Fibroblast of the aortic adventitia (primary cell): Measurements from ENCODE around the gene PNPLA3. TPM values are rescaled to one million over a fixed set of nuclear protein-coding genes. Genes with fewer than 3 reads are reported as not detected.

Experiments used
- DNase-seq: peaks from one replicate; pipeline ENCODE4 v3.0.0-alpha.2; 2010; ENCODE audit warnings: low read depth
- H3K4me3 ChIP-seq: 2 replicates; pipeline ENCODE4 v1.5.1; 2011; ENCODE audit warnings: low read depth, mild to moderate bottlenecking, control low read depth, low read length, moderate library complexity
- total RNA-seq: library from RNA; depleted of rRNA; stranded (reverse); fragments of >200 nt; gene quantifications from 2 replicates; pipeline ENCODE4 v1.2.3, GENCODE V29; 2012; ENCODE audit warnings: low replicate concordance
- TF ChIP-seq, protein P1 (sequence below): IDR thresholded peaks from 2 replicates; pipeline ENCODE4 v1.5.1; 2011; ENCODE audit warnings: mild to moderate bottlenecking, low read length, control low read depth, inconsistent platforms; ENCODE audit not compliant: insufficient read depth

The PNPLA3 gene
- total RNA-seq, 1 donor: 2.9 TPM

- no peak for DNase-seq
- no peak overlapping the region for H3K4me3 ChIP-seq
- TF ChIP-seq, protein P1, sequence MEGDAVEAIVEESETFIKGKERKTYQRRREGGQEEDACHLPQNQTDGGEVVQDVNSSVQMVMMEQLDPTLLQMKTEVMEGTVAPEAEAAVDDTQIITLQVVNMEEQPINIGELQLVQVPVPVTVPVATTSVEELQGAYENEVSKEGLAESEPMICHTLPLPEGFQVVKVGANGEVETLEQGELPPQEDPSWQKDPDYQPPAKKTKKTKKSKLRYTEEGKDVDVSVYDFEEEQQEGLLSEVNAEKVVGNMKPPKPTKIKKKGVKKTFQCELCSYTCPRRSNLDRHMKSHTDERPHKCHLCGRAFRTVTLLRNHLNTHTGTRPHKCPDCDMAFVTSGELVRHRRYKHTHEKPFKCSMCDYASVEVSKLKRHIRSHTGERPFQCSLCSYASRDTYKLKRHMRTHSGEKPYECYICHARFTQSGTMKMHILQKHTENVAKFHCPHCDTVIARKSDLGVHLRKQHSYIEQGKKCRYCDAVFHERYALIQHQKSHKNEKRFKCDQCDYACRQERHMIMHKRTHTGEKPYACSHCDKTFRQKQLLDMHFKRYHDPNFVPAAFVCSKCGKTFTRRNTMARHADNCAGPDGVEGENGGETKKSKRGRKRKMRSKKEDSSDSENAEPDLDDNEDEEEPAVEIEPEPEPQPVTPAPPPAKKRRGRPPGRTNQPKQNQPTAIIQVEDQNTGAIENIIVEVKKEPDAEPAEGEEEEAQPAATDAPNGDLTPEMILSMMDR: no peak
These were observed 17.9 kb upstream of the PNPLA3 start for GRCh38 chr22:43905681-43906080.

DNA sequence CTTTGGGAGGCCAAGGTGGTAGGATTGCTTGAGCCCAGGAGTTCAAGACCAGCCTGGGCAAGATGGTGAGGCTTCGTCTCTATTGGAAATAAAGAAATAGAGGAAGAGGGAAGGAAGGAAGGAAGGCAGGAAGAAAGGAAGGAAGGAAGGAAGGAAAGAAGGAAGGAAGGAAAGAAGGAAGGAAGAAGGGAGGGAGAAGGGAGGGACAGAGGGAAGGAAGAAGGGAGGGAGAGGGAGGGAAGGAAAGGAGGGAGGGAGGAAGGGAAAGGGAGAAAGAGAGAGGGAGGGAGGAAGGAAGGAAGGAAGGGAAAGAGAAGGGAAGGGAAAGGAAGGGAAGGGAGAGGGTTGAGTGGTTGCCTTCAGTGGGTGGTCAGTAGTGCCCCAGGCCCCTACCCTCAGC, 13.9 kb upstream of the PNPLA3 start:
- DNase-seq: no peak
- TF ChIP-seq, protein P1: no peak
- H3K4me3 ChIP-seq: no peak overlapping the region

GRCh38 chr22:43910178-43910695, 13.4 kb upstream of the PNPLA3 start:
- H3K4me3 ChIP-seq: no peak overlapping the region
- DNase-seq: no peak
- TF ChIP-seq, protein P1: no peak

- TF ChIP-seq, protein P1: no peak
- DNase-seq: no peak
- H3K4me3 ChIP-seq: no peak overlapping the region
These were observed 12.3 kb upstream of the PNPLA3 start for GRCh38 chr22:43911351-43911750.

DNA sequence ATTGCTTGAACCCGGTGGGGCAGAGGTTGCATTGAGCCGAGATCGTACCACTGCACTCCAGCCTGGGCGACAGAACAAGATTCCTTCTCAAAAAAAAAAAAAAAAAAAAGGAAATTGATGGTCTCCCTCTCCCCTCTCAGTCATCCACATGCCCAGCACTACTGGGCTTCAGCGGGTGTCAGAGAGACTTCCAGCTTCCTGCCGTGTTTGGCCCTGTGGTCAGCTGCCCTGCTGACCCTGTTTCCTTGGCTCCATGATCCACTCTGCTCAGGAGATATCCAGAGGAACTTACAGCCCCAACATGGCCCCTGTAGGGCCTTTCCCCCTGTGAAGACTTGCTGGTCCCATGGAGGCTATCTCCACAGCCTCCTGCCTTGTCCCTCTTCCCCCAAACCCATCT, 6.1 kb upstream of the PNPLA3 start:
- DNase-seq: no peak

GRCh38 chr22:43919106-43919973, 4.3 kb upstream of the PNPLA3 start:
- TF ChIP-seq, protein P1: no peak
- DNase-seq: peak; percentile 33
- H3K4me3 ChIP-seq: no peak overlapping the region

More for the DNA sequence above, 6.1 kb upstream of the PNPLA3 start:
- no peak overlapping the region for H3K4me3 ChIP-seq
- TF ChIP-seq, protein P1: no peak
